H1 (cell line): Measurements from ENCODE around the gene ABHD10. TPM values are rescaled to one million over a fixed set of nuclear protein-coding genes. Genes with fewer than 3 reads are reported as not detected.

Source experiments
- CTCF ChIA-PET: fragments of 300-600 bp; sonication (Branson Sonifier 250); formaldehyde crosslinking; loops from one replicate; lab custom pipeline; 2021; ENCODE audit not compliant: partially characterized antibody; lab: Charles Lee
- POLR2A ChIA-PET: fragments of 300-600 bp; sonication (Branson Sonifier 250); formaldehyde crosslinking; loops from one replicate; lab custom pipeline; 2021; ENCODE audit warnings: inconsistent platforms; ENCODE audit not compliant: partially characterized antibody; lab: Charles Lee
- DNase-seq, 2 experiments: peaks; one replicate each; pipeline versions ENCODE4 v3.0.0 to v3.0.0-alpha.2; 2010 to 2022; ENCODE audit warnings: low spot score in 2 of 2, low read depth in 1 of 2, mixed read lengths in 1 of 2
- FAIRE-seq: peaks from 2 replicates; lab custom pipeline; 2011; peaks lifted over from hg19 to GRCh38; lab: Jason Lieb, UNC
- H2AFZ ChIP-seq: 2 replicates; pipeline ENCODE4 v1.8.1; 2012; ENCODE audit warnings: low read length, inconsistent platforms
- H2AK5ac ChIP-seq: 2 replicates; pipeline ENCODE4 v1.6.1; 2013; ENCODE audit warnings: low read depth, low read length
- H2BK120ac ChIP-seq: replicated peaks from 2 replicates; pipeline ENCODE3; 2013; ENCODE audit warnings: low read depth, low read length, inconsistent platforms
- H2BK12ac ChIP-seq: 2 replicates; pipeline ENCODE4 v1.6.1; 2013; ENCODE audit warnings: low read depth, low read length
- H2BK15ac ChIP-seq: 2 replicates; pipeline ENCODE4 v1.6.1; 2013; ENCODE audit warnings: low read length
- H2BK20ac ChIP-seq: 2 replicates; pipeline ENCODE4 v1.6.1; 2013; ENCODE audit warnings: low read length
- H2BK5ac ChIP-seq: 2 replicates; pipeline ENCODE4 v1.6.1; 2013; ENCODE audit warnings: low read depth, low read length
- H3K14ac ChIP-seq: 2 replicates; pipeline ENCODE4 v1.6.1; 2013; ENCODE audit warnings: inconsistent platforms; ENCODE audit not compliant: insufficient read length
- H3K18ac ChIP-seq: 2 replicates; pipeline ENCODE4 v1.6.1; 2013; ENCODE audit warnings: low read length; ENCODE audit errors: extremely low read depth
- H3K23ac ChIP-seq: 2 replicates; pipeline ENCODE4 v1.6.1; 2013; ENCODE audit warnings: inconsistent platforms; ENCODE audit not compliant: insufficient read length
- H3K23me2 ChIP-seq: 2 replicates; pipeline ENCODE4 v1.6.1; 2013; ENCODE audit warnings: low read depth, low read length
- H3K27ac ChIP-seq: 2 replicates; pipeline ENCODE4 v1.6.1; 2011; ENCODE audit warnings: low read depth, low read length, inconsistent platforms
- H3K27me3 ChIP-seq, 4 experiments: replicated peaks in 1 of 4; 1 replicate in 1 of 4; 2 replicates in 3 of 4; pipeline versions ENCODE4 v1.6.1 to v1.8.1; 2011 to 2013; ENCODE audit warnings: low read length in 3 of 4, mild to moderate bottlenecking in 3 of 4, inconsistent platforms in 2 of 4, mixed read lengths in 2 of 4, moderate library complexity in 1 of 4; ENCODE audit not compliant: control insufficient read depth in 3 of 4, insufficient read depth in 3 of 4; ENCODE audit errors: extremely low read depth in 1 of 4
- H3K36me3 ChIP-seq, 4 experiments: 2 replicates each; pipeline versions ENCODE4 v1.6.1 to v1.8.1; 2011 to 2013; ENCODE audit warnings: mild to moderate bottlenecking in 4 of 4, low read length in 3 of 4, moderate library complexity in 2 of 4, control low read depth in 1 of 4, inconsistent platforms in 1 of 4; ENCODE audit not compliant: insufficient read depth in 4 of 4, control insufficient read depth in 2 of 4
- H3K4ac ChIP-seq: replicated peaks from 2 replicates; pipeline ENCODE3; 2013; ENCODE audit warnings: low read length, low read depth, mixed read lengths, inconsistent platforms; ENCODE audit not compliant: insufficient read length
- H3K4me1 ChIP-seq, 4 experiments: replicated peaks in 1 of 4; 1 replicate in 1 of 4; 2 replicates in 3 of 4; pipeline versions ENCODE4 v1.6.1 to v1.8.1; 2011 to 2013; ENCODE audit warnings: low read length in 3 of 4, inconsistent platforms in 2 of 4, mixed read lengths in 1 of 4; ENCODE audit not compliant: insufficient read depth in 4 of 4, control insufficient read depth in 3 of 4
- H3K4me2 ChIP-seq, 2 experiments: 2 replicates each; pipeline versions ENCODE4 v1.6.1 to v1.8.1; 2011 to 2013; ENCODE audit warnings: low read depth in 2 of 2, low read length in 2 of 2, control low read depth in 1 of 2, inconsistent platforms in 1 of 2, mild to moderate bottlenecking in 1 of 2; ENCODE audit not compliant: insufficient read depth in 1 of 2
- H3K4me3 ChIP-seq, 4 experiments: fragments of 200-600, 300-600 bp in 1 of 4; sonication (generic), shearing (Covaris generic), sonication (Bioruptor Twin) in 1 of 4; 2 replicates each; pipeline versions ENCODE4 v1.5.1 to v1.8.1; 2011 to 2016; ENCODE audit warnings: low read length in 4 of 4, low read depth in 3 of 4, control low read depth in 2 of 4, inconsistent platforms in 2 of 4, mild to moderate bottlenecking in 2 of 4, mixed read lengths in 1 of 4, moderate library complexity in 1 of 4; ENCODE audit not compliant: insufficient read depth in 2 of 4; ENCODE audit errors: extremely low read depth in 1 of 4
- H3K56ac ChIP-seq: replicated peaks from 2 replicates; pipeline ENCODE3; 2013; ENCODE audit warnings: low read depth, mild to moderate bottlenecking, mixed read lengths, low read length, inconsistent platforms; ENCODE audit not compliant: insufficient read length
- H3K79me1 ChIP-seq: 2 replicates; pipeline ENCODE4 v1.6.1; 2013; ENCODE audit warnings: low read depth, low read length, control low read depth
- H3K79me2 ChIP-seq, 2 experiments: 2 replicates each; pipeline versions ENCODE4 v1.6.1 to v1.8.1; 2012 to 2013; ENCODE audit warnings: low read length in 2 of 2, mild to moderate bottlenecking in 2 of 2, inconsistent platforms in 1 of 2; ENCODE audit not compliant: insufficient read depth in 2 of 2, control insufficient read depth in 1 of 2
- H3K9ac ChIP-seq, 4 experiments: replicated peaks in 1 of 4; 1 replicate in 1 of 4; 2 replicates in 3 of 4; pipeline versions ENCODE4 v1.6.1 to v1.8.1; 2011 to 2013; ENCODE audit warnings: low read depth in 3 of 4, low read length in 3 of 4, control low read depth in 2 of 4, mild to moderate bottlenecking in 2 of 4, moderate library complexity in 2 of 4, inconsistent platforms in 1 of 4; ENCODE audit errors: extremely low read depth in 1 of 4
- H3K9me3 ChIP-seq, 2 experiments: 2 replicates each; pipeline versions ENCODE4 v1.6.1 to v1.8.1; 2012 to 2013; ENCODE audit warnings: mild to moderate bottlenecking in 2 of 2, moderate library complexity in 2 of 2, control low read depth in 1 of 2, inconsistent platforms in 1 of 2, low read depth in 1 of 2, low read length in 1 of 2, mixed read lengths in 1 of 2; ENCODE audit not compliant: insufficient read depth in 2 of 2
- H4K20me1 ChIP-seq, 2 experiments: replicated peaks in 1 of 2; 2 replicates each; pipeline versions ENCODE3 to v1.8.1; 2011 to 2013; ENCODE audit warnings: inconsistent platforms in 2 of 2, low read length in 2 of 2, mild to moderate bottlenecking in 1 of 2; ENCODE audit not compliant: insufficient read depth in 2 of 2, control insufficient read depth in 1 of 2
- H4K5ac ChIP-seq: 2 replicates; pipeline ENCODE4 v1.6.1; 2013; ENCODE audit warnings: low read length, low read depth, mixed read lengths, inconsistent platforms; ENCODE audit not compliant: insufficient read length
- H4K8ac ChIP-seq: 2 replicates; pipeline ENCODE4 v1.8.0; 2013; ENCODE audit warnings: mild to moderate bottlenecking, moderate library complexity, low read length, inconsistent platforms; ENCODE audit not compliant: insufficient read depth; ENCODE audit errors: extremely low read depth
- H4K91ac ChIP-seq: replicated peaks from 2 replicates; pipeline ENCODE3; 2013; ENCODE audit warnings: low read length, mixed read lengths, inconsistent platforms; ENCODE audit not compliant: insufficient read length
- ATF2 ChIP-seq: IDR thresholded peaks from 2 replicates; pipeline ENCODE4 v1.6.1; 2012; ENCODE audit warnings: low read length, inconsistent platforms
- BCL11A ChIP-seq, 2 experiments: IDR thresholded peaks; one replicate each; pipeline ENCODE4 v1.6.1; 2011; ENCODE audit warnings: low read depth in 2 of 2, low read length in 2 of 2, mild to moderate bottlenecking in 2 of 2
- CHD2 ChIP-seq: IDR thresholded peaks from 2 replicates; pipeline ENCODE4 v1.6.1; 2012; ENCODE audit warnings: low read length, improper control_type of control experiment
- EP300 ChIP-seq, 2 experiments: IDR thresholded peaks; 1 replicate in 1 of 2; 2 replicates in 1 of 2; pipeline ENCODE4 v1.6.1; 2011 to 2012; ENCODE audit warnings: low read depth in 2 of 2, low read length in 2 of 2, mild to moderate bottlenecking in 2 of 2, borderline replicate concordance in 1 of 2, inconsistent platforms in 1 of 2, moderate library complexity in 1 of 2
- GTF2F1 ChIP-seq: IDR thresholded peaks from 2 replicates; pipeline ENCODE4 v1.6.1; 2012; ENCODE audit warnings: low read depth, low read length, improper control_type of control experiment, borderline replicate concordance
- HDAC2 ChIP-seq, 2 experiments: fragments of 300-600 bp in 1 of 2; sonication (generic) in 1 of 2; IDR thresholded peaks; 2 replicates each; pipeline ENCODE4 v1.6.1; 2011 to 2012; ENCODE audit warnings: low read depth in 2 of 2, low read length in 2 of 2, mild to moderate bottlenecking in 2 of 2, moderate library complexity in 2 of 2, borderline replicate concordance in 1 of 2, inconsistent platforms in 1 of 2
- HDAC6 ChIP-seq: IDR thresholded peaks from one replicate; pipeline ENCODE4 v1.7.1; 2012; ENCODE audit warnings: low read depth, mild to moderate bottlenecking, inconsistent platforms, low read length, moderate library complexity
- JUN ChIP-seq: IDR thresholded peaks from 2 replicates; pipeline ENCODE4 v1.6.1; 2011; ENCODE audit warnings: low read depth, mild to moderate bottlenecking, improper control_type of control experiment, low read length
- MAFK ChIP-seq: IDR thresholded peaks from 2 replicates; pipeline ENCODE4 v1.6.1; 2012; ENCODE audit warnings: low read depth, mild to moderate bottlenecking, improper control_type of control experiment, low read length
- POLR2A ChIP-seq, 2 experiments: IDR thresholded peaks; 1 replicate in 1 of 2; 2 replicates in 1 of 2; pipeline ENCODE4 v1.6.1; 2011; ENCODE audit warnings: low read depth in 2 of 2, low read length in 2 of 2, mild to moderate bottlenecking in 2 of 2; ENCODE audit errors: control extremely low read depth in 1 of 2
- SIX5 ChIP-seq: IDR thresholded peaks from 2 replicates; pipeline ENCODE4 v1.6.1; 2011; ENCODE audit warnings: mild to moderate bottlenecking, low read depth, low read length
- YY1 ChIP-seq: IDR thresholded peaks from 2 replicates; pipeline ENCODE4 v1.6.1; 2011; ENCODE audit warnings: low read depth, mild to moderate bottlenecking, low read length
- WGBS, 2 experiments: shearing (Covaris generic) in 1 of 2; methylation state at CpG; one replicate each; pipeline versions ENCODE4 v1.1.6 to v1.1.7; 2013 to 2015; ENCODE audit warnings: low lambda C conversion rate in 2 of 2, mixed read lengths in 2 of 2, inconsistent platforms in 1 of 2, low coverage in 1 of 2, missing lambda C conversion rate in 1 of 2; ENCODE audit not compliant: insufficient replicate concordance in 2 of 2, insufficient coverage in 1 of 2, insufficient read length in 1 of 2; ENCODE audit errors: extremely low coverage in 1 of 2, missing lambda C conversion rate in 1 of 2; 5-methylcytosine and 5-hydroxymethylcytosine counted together
- polyA plus RNA-seq, 7 experiments: library from polyadenylated mRNA; depleted of rRNA in 3 of 7; stranded (reverse) in 5 of 7; unstranded in 2 of 7; fragments of >200 nt in 5 of 7; fragments of 200-250 nt in 2 of 7; gene quantifications; 1 replicate in 5 of 7; 2 replicates in 1 of 7; 4 replicates in 1 of 7; pipeline versions ENCODE4 v1.2.1 to v1.2.3, GENCODE V29; 2011 to 2013; ENCODE audit warnings: missing spikeins in 2 of 7, mixed read lengths in 2 of 7
- total RNA-seq: library from RNA; stranded (reverse); fragmentation: NEBNext Ultra II Directional; extraction: Animal tissue kit (Norgen Biotek cat#: 25700); gene quantifications from 2 replicates; pipeline ENCODE4 v1.2.1, GENCODE V29; 2021

ABHD10 gene
- total and polyA plus RNA-seq, 2 of the 8 experiments (the other 6 are each of a cell fraction or from before 2014, with no cell fraction given): 10.9 to 24.6 TPM

- no peak overlapping the region for H3K56ac ChIP-seq
- 79% methylated on average over 4 of the region's 4 CpGs; no CpG with 5 or more reads in 1 of the 2 experiments for WGBS, 2 experiments
- no peak overlapping the region for H4K91ac ChIP-seq
- H4K5ac ChIP-seq: no peak overlapping the region
- H3K4me3 ChIP-seq: no peak overlapping the region
- peaks cover 0 to 11% (median 2%) of the 10 kb centered on the region in 4 experiments; a peak in 4 of 7 replicates for H3K27me3 ChIP-seq
- no peak overlapping the region for H3K4me2 ChIP-seq
- H4K8ac ChIP-seq: no peak overlapping the region
- H3K9ac ChIP-seq: no peak overlapping the region
- peaks cover 3% of the 10 kb centered on the region in 2 experiments for H4K20me1 ChIP-seq
- FAIRE-seq (no peak), DNase-seq (no peak)
- no peak overlapping the region for H3K27ac ChIP-seq
- peaks cover 0 to 3% (median 1%) of the 10 kb centered on the region in 4 experiments; a peak in 3 of 8 replicates for H3K36me3 ChIP-seq
- peaks cover 2 to 10% (median 5%) of the 10 kb centered on the region in 4 experiments; a peak in 5 of 7 replicates for H3K4me1 ChIP-seq
- no peak overlapping the region for H3K23ac ChIP-seq
- no peak overlapping the region for H2AK5ac ChIP-seq
- H3K4ac ChIP-seq: no peak overlapping the region
- no peak overlapping the region for H2AFZ ChIP-seq
- H3K9me3 ChIP-seq: no peaks in the 10 kb centered on the region
- H3K23me2 ChIP-seq: no peaks in the 10 kb centered on the region
- H2BK5ac ChIP-seq: no peak overlapping the region
- no peak overlapping the region for H2BK20ac ChIP-seq
- CTCF ChIA-PET: interaction anchor here (8.4 to 21.3 kb wide), 2 partner anchors 7 to 15 kb away, joined by 70 to 384 read pairs; no protein-coding TSS in a partner anchor
- no peaks in the 10 kb centered on the region for H3K79me1 ChIP-seq
- no peak overlapping the region for H3K14ac ChIP-seq
- POLR2A ChIA-PET: interaction anchor here (1.2 kb wide), 1 partner anchor 51 kb away, joined by 4 read pairs; no protein-coding TSS in a partner anchor
- no peak overlapping the region for H2BK120ac ChIP-seq
- H2BK15ac ChIP-seq: no peak overlapping the region
- no peaks in the 10 kb centered on the region for H3K79me2 ChIP-seq
- no peak overlapping the region for H3K18ac ChIP-seq
- H2BK12ac ChIP-seq: no peak overlapping the region
- TF ChIP-seq HDAC6: no peak
- no peak for TF ChIP-seq SIX5
- no peak for TF ChIP-seq BCL11A (IDR thresholded peaks at IDR 0.05; ENCODE audit: low read depth in 2 of 2, low read length in 2 of 2)
- TF ChIP-seq GTF2F1: no peak
- no peak for TF ChIP-seq YY1
- no peak for TF ChIP-seq EP300 (IDR thresholded peaks at IDR 0.05; ENCODE audit: borderline replicate concordance in 1 of 2, low read depth in 2 of 2, low read length in 2 of 2)
- TF ChIP-seq HDAC2 (IDR thresholded peaks at IDR 0.05; ENCODE audit: borderline replicate concordance in 1 of 2, low read depth in 2 of 2, low read length in 2 of 2): no peak
- TF ChIP-seq POLR2A (IDR thresholded peaks at IDR 0.05; ENCODE audit: control extremely low read depth in 1 of 2, low read depth in 2 of 2, low read length in 2 of 2): no peak
- TF ChIP-seq ATF2: no peak
- no peak for TF ChIP-seq CHD2
- no peak for TF ChIP-seq MAFK
- no peak for TF ChIP-seq JUN
Observed at GRCh38 chr3:112005091-112005672, 26.4 kb downstream of the ABHD10 start.
